Endothelial cell of umbilical vein (primary cell): Measurements from ENCODE around the gene PHACTR1. TPM values are rescaled to one million over a fixed set of nuclear protein-coding genes. Genes with fewer than 3 reads are reported as not detected.

Experiments used
- BruUV-seq: library from RNA; stranded (reverse); fragments of 400-500 nt; replicated peaks from 2 replicates; lab custom pipeline; 2021; lab: Mats Ljungman, UMichigan
- CTCF ChIA-PET: fragments of 300-600, 350-600 bp; sonication (Branson Sonifier 250); formaldehyde crosslinking; loops from one replicate; lab custom pipeline; 2021; ENCODE audit warnings: antibody characterized with exemption, inconsistent platforms; lab: Charles Lee
- POLR2A ChIA-PET: fragments of 300-600, 350-600 bp; sonication (Branson Sonifier 250); formaldehyde crosslinking; loops from one replicate; lab custom pipeline; 2021; ENCODE audit warnings: antibody characterized with exemption, inconsistent platforms; lab: Charles Lee
- DNase-seq: peaks from one replicate; pipeline ENCODE4 v3.0.0-alpha.2; 2011; ENCODE audit warnings: low read depth, low spot score
- FAIRE-seq: peaks from 2 replicates; lab custom pipeline; 2011; peaks lifted over from hg19 to GRCh38; lab: Jason Lieb, UNC
- H2AFZ ChIP-seq: 2 replicates; pipeline ENCODE4 v1.6.0; 2012; ENCODE audit warnings: low read depth, low read length, control low read depth, inconsistent platforms
- H3K27ac ChIP-seq: 2 replicates; pipeline ENCODE4 v1.5.1; 2011; ENCODE audit warnings: low read depth, mild to moderate bottlenecking, control low read depth, low read length, moderate library complexity; ENCODE audit not compliant: insufficient read depth
- H3K27me3 ChIP-seq, 2 experiments: 2 replicates each; pipeline versions ENCODE4 v1.6.0 to v1.6.1; 2011; ENCODE audit warnings: low read length in 2 of 2, mixed read lengths in 1 of 2; ENCODE audit not compliant: control insufficient read depth in 2 of 2, insufficient read depth in 2 of 2
- H3K36me3 ChIP-seq, 2 experiments: 2 replicates in 1 of 2; 3 replicates in 1 of 2; pipeline ENCODE4 v1.5.1; 2011; ENCODE audit warnings: low read length in 2 of 2, mild to moderate bottlenecking in 1 of 2, moderate library complexity in 1 of 2; ENCODE audit not compliant: control insufficient read depth in 2 of 2, insufficient read depth in 2 of 2; ENCODE audit errors: extremely low read depth in 1 of 2
- H3K4me1 ChIP-seq: 3 replicates; pipeline ENCODE4 v1.5.1; 2011; ENCODE audit warnings: mild to moderate bottlenecking, low read length; ENCODE audit not compliant: control insufficient read depth, insufficient read depth; ENCODE audit errors: extremely low read depth
- H3K4me2 ChIP-seq: 2 replicates; pipeline ENCODE4 v1.6.1; 2011; ENCODE audit warnings: low read length, control low read depth, mixed read lengths; ENCODE audit not compliant: insufficient read depth
- H3K4me3 ChIP-seq, 3 experiments: fragments of 200-600 bp in 1 of 3; sonication (generic), shearing (Covaris generic) in 1 of 3; replicated peaks in 1 of 3; 2 replicates each; pipeline ENCODE4 v1.5.1; 2011 to 2016; ENCODE audit warnings: control low read depth in 3 of 3, low read length in 3 of 3, mild to moderate bottlenecking in 2 of 3, inconsistent platforms in 1 of 3, low read depth in 1 of 3, moderate library complexity in 1 of 3; ENCODE audit not compliant: insufficient read depth in 1 of 3
- H3K79me2 ChIP-seq: 2 replicates; pipeline ENCODE4 v1.6.0; 2012; ENCODE audit warnings: low read length, inconsistent platforms; ENCODE audit not compliant: control insufficient read depth, insufficient read depth
- H3K9ac ChIP-seq: replicated peaks from 2 replicates; pipeline ENCODE3; 2011; ENCODE audit warnings: low read length, control low read depth; ENCODE audit not compliant: insufficient read depth; ENCODE audit errors: extremely low read depth
- H3K9me1 ChIP-seq: replicated peaks from 3 replicates; pipeline ENCODE4 v1.6.0; 2011; ENCODE audit warnings: mild to moderate bottlenecking, low read length; ENCODE audit not compliant: control insufficient read depth, insufficient read depth; ENCODE audit errors: extremely low read depth
- H3K9me3 ChIP-seq: replicated peaks from 2 replicates; pipeline ENCODE4 v1.5.1; 2012; ENCODE audit warnings: low read length, inconsistent platforms; ENCODE audit not compliant: control insufficient read depth, insufficient read depth
- H4K20me1 ChIP-seq: replicated peaks from 2 replicates; pipeline ENCODE3; 2011; ENCODE audit warnings: mild to moderate bottlenecking, low read length; ENCODE audit not compliant: control insufficient read depth, insufficient read depth; ENCODE audit errors: extremely low read depth
- EZH2 ChIP-seq: IDR thresholded peaks from 2 replicates; pipeline ENCODE4 v1.6.1; 2012; ENCODE audit warnings: borderline replicate concordance, low read depth, mild to moderate bottlenecking, moderate library complexity, low read length, inconsistent platforms; ENCODE audit not compliant: severe bottlenecking
- FOS ChIP-seq: IDR thresholded peaks from 2 replicates; pipeline ENCODE4 v1.6.1; 2011; ENCODE audit warnings: mild to moderate bottlenecking, low read length, moderate library complexity, borderline replicate concordance; ENCODE audit not compliant: insufficient read depth
- GATA2 ChIP-seq: IDR thresholded peaks from 2 replicates; pipeline ENCODE4 v1.7.0; 2011; ENCODE audit warnings: low read depth, mild to moderate bottlenecking, moderate library complexity, mixed read lengths, low read length; ENCODE audit not compliant: insufficient read length, insufficient read depth
- JUN ChIP-seq: IDR thresholded peaks from 2 replicates; pipeline ENCODE4 v1.6.1; 2011; ENCODE audit warnings: borderline replicate concordance, low read depth; ENCODE audit not compliant: insufficient read length, insufficient read depth
- MYC ChIP-seq: IDR thresholded peaks from one replicate; pipeline ENCODE4 v1.6.1; 2011; ENCODE audit warnings: mild to moderate bottlenecking, low read depth, low read length
- POLR2A ChIP-seq: IDR thresholded peaks from 2 replicates; pipeline ENCODE4 v1.6.1; 2012; ENCODE audit warnings: low read depth, mild to moderate bottlenecking, control low read depth, low read length
- POLR2AphosphoS5 ChIP-seq: IDR thresholded peaks from 2 replicates; pipeline ENCODE4 v1.6.1; 2012; ENCODE audit warnings: low read depth, mild to moderate bottlenecking, control low read depth, low read length, moderate library complexity; ENCODE audit not compliant: insufficient read depth
- dilution Hi-C: fragments of 300-500 bp; cut with MboI; formaldehyde crosslinking; loops from one replicate; pipeline ENCODE4 v1.15.0; 2019; ENCODE audit warnings: low sequenced_read_pairs; ENCODE audit not compliant: extremely low pct_ligation_motif_present
- intact Hi-C: fragments of 100-400 bp; cut with micrococcal nuclease; formaldehyde crosslinking; loops from one replicate; pipeline ENCODE4 v1.10.0; 2022
- polyA plus RNA-seq, 4 experiments: library from polyadenylated mRNA; depleted of rRNA in 3 of 4; stranded (reverse) in 3 of 4; unstranded in 1 of 4; fragments of >200 nt; gene quantifications; 2 replicates each; pipeline versions ENCODE4 v1.2.1 to v1.2.3, GENCODE V29; 2011 to 2012; ENCODE audit warnings: missing spikeins in 1 of 4
- total RNA-seq: library from RNA; stranded (reverse); gene quantifications from 2 replicates; pipeline ENCODE4 v1.2.3, GENCODE V29; 2021
- TF ChIP-seq, protein P1 (sequence below): IDR thresholded peaks from 2 replicates; pipeline ENCODE4 v1.6.1; 2011; ENCODE audit not compliant: insufficient read depth, insufficient read length
- TF ChIP-seq, protein P2 (sequence below), 2 donors: IDR thresholded peaks; 1 replicate in 1 of 2; 2 replicates in 1 of 2; pipeline ENCODE4 v1.5.1; 2011; ENCODE audit warnings: low read length in 2 of 2, mild to moderate bottlenecking in 2 of 2, moderate library complexity in 2 of 2, control low read depth in 1 of 2, inconsistent platforms in 1 of 2, low read depth in 1 of 2; ENCODE audit not compliant: insufficient read depth in 1 of 2; ENCODE audit errors: extremely low read depth in 1 of 2

The PHACTR1 gene
- total and polyA plus RNA-seq, 2 donors (not counting 3 experiments of a cell fraction or from before 2014, with no cell fraction given): 2.4 to 23.2 TPM

DNA sequence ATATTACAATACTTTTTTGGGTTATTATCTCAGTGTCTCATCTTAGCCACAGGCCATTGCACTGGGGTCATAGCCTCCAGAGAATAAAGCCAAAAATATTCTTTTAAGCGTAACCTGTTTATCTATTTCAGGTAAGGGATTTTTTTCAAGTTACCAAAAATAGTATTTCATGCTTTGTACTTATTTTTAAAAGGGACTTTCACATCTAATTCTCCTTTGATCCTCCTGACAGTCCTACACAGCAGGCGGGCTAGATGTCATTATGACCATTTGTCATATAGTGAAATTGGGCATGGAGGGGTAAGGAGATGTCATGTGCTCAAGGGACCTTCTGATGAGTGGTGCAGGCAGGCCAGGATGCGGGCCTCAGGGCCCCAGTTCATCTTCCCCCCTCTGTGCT, 542.8 kb downstream of the PHACTR1 start:
- Histone ChIP-seq H3K4me3 (no peak overlapping the region), H3K27me3 (no peaks in the 10 kb centered on the region), H3K9ac (no peak overlapping the region), H4K20me1 (no peaks in the 10 kb centered on the region), H3K9me1 (no peaks in the 10 kb centered on the region), H3K27ac (no peak overlapping the region), H3K9me3 (no peaks in the 10 kb centered on the region), H3K4me1 (no peaks in the 10 kb centered on the region), H3K4me2 (no peak overlapping the region), H3K36me3 (no peaks in the 10 kb centered on the region), H3K79me2 (no peaks in the 10 kb centered on the region), H2AFZ (no peak overlapping the region)
- BruUV-seq: no TSS peak
- DNase-seq (no peak), FAIRE-seq (no peak)
- intact Hi-C loops (no loop called here), dilution Hi-C loops (no loop called here)
- CTCF ChIA-PET: interaction anchor here (0.6 to 2.3 kb wide), 2 partner anchors 10 to 65 kb away, joined by 3 to 8 read pairs; no protein-coding TSS in a partner anchor
- POLR2A ChIA-PET: interaction anchor here (0.6 kb wide), 1 partner anchor 31 kb away, joined by 3 read pairs; no protein-coding TSS in a partner anchor
- no peak for TF ChIP-seq GATA2
- TF ChIP-seq MYC: no peak
- TF ChIP-seq, protein P1, sequence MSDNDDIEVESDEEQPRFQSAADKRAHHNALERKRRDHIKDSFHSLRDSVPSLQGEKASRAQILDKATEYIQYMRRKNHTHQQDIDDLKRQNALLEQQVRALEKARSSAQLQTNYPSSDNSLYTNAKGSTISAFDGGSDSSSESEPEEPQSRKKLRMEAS: no peak
- TF ChIP-seq POLR2AphosphoS5: no peak
- TF ChIP-seq EZH2: no peak
- TF ChIP-seq POLR2A: no peak
- TF ChIP-seq JUN: no peak
- TF ChIP-seq FOS: no peak
- TF ChIP-seq, protein P2, sequence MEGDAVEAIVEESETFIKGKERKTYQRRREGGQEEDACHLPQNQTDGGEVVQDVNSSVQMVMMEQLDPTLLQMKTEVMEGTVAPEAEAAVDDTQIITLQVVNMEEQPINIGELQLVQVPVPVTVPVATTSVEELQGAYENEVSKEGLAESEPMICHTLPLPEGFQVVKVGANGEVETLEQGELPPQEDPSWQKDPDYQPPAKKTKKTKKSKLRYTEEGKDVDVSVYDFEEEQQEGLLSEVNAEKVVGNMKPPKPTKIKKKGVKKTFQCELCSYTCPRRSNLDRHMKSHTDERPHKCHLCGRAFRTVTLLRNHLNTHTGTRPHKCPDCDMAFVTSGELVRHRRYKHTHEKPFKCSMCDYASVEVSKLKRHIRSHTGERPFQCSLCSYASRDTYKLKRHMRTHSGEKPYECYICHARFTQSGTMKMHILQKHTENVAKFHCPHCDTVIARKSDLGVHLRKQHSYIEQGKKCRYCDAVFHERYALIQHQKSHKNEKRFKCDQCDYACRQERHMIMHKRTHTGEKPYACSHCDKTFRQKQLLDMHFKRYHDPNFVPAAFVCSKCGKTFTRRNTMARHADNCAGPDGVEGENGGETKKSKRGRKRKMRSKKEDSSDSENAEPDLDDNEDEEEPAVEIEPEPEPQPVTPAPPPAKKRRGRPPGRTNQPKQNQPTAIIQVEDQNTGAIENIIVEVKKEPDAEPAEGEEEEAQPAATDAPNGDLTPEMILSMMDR (IDR thresholded peaks at IDR 0.05; ENCODE audit: extremely low read depth in 1 of 2, insufficient read depth in 1 of 2, low read depth in 1 of 2, low read length in 2 of 2): no peak
